ENCODE measurements around the gene BOLL.
"Not testable (repeated sequence)": the region's sequence is repeated elsewhere in the genome, so short reads cannot be mapped to it uniquely, and the experiment has no call there.

Gene BOLL, protein sequence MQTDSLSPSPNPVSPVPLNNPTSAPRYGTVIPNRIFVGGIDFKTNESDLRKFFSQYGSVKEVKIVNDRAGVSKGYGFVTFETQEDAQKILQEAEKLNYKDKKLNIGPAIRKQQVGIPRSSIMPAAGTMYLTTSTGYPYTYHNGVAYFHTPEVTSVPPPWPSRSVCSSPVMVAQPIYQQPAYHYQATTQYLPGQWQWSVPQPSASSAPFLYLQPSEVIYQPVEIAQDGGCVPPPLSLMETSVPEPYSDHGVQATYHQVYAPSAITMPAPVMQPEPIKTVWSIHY

DNA sequence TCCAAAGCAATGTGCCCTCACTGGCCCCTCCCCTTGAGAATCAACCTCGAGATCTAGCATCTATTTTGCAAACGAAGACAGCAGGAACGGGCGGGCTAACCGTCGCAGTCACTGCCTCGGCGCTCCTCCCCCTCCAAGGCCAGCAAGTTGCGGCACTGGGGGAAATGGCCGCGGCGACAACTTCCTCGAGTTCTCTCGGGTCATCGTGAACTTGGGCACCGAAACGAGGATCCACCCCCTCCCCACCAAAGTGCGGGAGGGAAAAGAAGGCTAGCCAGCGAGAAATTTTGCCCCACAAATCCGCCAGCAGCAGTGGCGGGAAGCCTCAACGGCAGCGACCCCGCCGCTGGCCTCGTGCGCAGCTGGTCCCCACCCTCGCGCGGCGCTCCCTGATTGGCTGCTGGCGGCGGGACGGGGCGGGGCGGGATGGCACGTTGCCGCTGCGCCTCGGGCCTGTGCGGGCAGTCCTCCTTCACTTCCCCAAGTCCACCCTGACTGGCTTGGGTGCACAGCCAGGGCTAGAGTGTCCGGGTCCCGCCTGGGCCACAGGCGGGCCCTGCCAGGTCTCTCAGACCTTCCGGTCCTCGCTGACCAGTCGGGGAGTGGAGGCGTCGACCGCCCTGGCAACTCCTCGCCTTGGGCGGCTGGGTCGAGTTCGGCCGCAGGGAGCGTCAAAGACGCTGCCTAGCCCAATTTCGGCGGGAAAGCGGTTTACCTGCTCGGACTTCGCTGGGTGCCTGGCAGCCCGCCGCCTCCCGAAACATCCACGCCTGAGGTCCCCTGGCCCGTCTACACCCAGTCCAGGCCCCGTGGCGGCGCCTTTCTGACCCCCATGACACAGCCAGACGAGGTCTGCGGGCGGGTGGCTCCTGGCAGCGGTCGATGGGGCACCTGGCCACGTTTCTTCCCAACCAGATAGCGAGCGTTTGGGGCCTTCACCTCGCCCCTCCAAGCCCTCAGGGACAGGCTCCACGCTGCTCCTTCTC, at the start of gene BOLL:
TSS of gene BOLL (minus strand) at position 364 of the 986 bp plus-strand sequence. CDS start 3,469 bp downstream, outside the sequence.
- DNase-seq: no peak

DNA sequence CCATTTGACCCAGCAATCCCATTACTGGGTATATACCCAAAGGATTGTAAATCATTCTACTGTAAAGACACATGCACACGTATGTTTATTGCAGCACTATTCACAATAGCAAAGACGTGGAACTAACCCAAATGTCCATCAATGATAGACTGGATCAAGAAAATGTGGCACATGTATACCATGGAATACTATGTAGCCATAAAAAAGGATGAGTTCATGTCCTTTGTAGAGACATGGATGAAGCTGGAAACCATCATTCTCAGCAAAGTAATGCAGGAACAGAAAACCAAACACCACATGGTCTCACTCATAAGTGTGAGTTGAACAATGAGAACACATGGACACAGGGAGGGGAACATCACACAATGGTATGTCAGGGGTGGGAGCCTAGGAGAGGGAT, 49.7 kb upstream of the BOLL start:
- DNase-seq: not testable (repeated sequence)

DNA sequence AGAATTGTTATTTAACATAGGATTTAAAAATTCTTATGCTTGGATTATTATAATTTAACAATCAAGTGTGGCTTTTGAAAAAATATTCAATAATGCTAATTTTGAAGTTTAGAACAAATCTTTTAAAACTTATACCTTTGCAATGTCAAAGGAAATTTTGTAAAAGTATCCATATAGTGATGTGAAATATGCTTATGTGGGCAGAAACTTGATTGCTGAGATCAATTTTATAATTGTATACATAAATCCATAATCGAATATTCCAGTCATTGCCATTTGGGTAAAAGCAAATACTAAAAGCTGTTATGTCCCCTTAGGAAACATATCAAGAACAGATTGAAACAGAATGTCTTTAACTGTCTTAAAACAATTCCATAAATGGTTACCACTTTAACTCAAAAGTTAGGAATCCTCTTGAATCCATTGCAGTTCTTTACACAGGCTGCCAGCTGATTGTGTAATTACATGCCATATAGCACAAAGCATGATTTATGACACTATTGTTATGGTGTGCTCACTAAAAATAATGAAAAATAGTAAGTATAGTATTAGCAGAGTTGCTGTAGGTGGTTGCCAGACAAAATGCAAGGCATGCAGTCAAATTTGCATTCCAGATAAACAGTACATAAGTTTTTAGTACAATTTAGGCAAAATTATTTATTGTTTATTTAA, 43.5 kb upstream of the BOLL start:
- DNase-seq: no peak

DNA sequence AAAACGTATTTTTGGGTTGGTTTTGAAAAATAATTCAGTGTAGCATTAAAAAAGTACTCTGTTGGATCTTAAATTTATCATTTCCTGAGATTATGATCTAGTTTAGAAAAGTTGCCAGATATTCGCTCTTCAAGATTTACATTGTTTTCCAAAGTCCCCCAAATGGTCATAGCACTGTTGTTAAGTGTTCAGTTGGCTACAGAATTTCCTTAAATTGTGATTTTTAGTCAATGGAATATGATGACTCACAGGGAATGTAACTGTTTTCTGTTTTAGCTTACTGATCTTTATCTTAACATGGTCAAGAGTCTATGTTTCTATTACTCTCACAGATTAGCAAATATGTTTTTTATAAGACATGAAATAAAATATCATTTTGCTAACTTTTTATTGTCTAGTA, 42.5 kb upstream of the BOLL start:
- no peak for DNase-seq

DNA sequence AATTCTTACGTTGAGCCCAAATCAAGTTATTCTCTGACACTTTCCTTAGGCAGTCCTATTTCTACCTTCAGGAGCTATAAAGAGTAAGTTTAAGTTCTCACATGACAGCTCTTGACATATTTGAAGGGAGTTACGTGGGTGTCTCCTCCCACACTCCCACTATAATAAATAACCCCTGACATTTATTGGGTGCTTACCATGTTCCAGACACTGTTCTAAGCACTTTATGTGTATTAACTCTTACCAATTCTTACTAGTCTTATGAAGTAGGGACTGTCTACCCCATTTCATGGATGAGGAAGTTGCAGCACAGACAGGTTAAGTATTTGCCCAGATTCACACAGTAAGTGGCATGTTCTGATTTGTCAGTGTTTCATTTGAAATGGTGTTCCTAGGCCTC, 37.2 kb upstream of the BOLL start:
- no peak for DNase-seq

DNA sequence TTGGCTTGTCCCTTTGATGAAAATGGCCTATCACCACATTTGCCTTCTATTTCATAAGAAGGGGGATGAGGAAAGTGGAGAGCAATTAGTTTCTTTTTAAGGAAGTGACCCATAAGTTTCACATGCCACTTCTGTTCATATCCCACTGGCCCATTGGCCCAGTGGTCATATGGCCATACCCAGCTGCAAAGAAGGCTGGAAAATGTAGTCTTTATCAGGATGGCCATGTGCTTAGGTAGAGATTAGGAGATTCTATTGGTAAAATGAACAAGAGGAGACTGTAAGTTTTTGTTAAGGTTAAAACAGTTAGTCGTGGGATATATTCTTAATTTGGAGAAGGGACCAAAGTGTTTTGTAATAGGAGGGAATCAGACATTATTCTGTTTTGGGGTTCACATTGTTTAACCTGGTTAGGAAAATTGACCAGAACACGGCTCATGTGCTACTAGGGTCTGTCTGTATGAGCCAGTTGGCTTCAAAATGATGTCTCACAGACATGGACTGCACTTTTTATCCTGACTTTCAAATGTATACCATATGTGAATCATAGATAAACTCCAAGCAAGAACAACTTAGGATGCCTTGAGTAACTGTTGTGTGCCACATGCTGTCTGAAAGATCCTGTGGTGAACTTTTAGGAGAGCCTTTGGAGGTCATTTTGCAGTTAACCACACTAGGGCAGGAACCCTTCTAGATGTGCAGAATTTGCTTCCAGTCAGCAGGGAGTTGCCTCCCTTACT, 36.6 kb upstream of the BOLL start:
- no peak for DNase-seq

DNA sequence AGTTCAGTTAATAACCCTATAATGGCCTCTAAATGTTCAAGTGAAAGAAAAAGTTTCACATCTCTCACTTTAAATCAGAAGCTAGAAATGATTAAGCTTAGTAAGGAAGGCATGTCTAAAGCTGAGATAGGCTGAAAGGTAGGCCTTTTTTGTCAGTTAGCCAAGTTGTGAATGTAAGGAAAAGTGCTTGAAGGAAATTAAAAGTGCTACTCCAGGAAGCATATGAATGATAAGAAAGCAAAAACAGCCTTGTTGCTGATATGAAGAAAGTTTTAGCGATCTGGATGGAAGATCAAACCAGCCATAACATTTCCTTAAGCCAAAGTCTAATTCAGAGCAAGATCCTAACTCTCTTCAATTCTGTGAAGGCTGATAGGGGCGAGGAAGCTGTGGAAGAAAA, 29.4 kb upstream of the BOLL start:
- no peak for DNase-seq

DNA sequence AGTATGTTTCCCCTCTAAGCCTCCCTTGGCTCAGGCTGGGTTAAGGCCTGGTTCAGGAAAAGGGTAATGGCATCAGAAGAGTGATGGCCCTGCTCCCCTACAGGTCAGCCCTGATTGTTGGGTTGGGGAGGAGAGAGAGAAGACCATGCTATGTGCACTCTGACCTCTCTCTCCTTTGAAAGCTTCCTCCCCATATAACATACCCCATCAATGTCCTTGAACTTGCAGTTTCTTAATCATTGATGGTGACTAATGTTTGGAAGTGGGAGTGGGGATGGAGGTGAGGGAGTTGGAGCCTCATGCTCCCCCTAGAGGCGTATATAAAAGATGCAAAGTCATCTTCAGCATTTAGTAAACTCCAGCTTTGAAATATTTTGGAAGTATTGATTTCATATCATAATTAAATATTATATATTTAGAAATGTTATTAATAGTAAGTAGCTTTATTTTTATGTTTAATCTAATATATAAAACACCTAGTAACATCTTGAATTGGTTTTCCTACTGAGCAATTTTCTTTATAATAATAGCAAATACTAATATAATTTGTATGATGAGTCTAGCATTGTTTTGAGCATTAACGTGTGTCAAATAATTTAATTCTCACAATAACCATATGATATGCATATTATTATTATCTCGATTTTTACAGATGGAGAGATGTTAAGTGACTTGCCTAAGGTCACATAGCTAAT, 28.1 kb upstream of the BOLL start:
- no peak for DNase-seq

DNA sequence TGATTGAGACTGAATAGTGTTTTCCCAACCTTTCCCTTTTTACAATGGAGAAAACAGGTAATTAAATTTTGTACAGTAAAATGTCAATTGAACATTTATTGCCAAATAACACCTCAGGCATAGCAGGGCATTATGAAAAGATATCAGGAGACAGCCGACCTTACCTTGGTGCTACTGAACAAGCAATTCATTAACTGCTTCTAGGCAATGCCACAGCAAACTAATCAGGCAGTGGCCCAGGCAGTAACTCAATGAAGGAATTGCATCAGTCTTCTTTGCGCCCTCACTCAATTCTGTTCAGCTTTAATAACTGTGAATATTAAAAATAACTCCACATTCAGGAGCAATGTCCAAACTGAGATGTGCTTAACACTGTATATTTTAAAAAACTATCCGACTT, 25.4 kb upstream of the BOLL start:
- DNase-seq: no peak

DNA sequence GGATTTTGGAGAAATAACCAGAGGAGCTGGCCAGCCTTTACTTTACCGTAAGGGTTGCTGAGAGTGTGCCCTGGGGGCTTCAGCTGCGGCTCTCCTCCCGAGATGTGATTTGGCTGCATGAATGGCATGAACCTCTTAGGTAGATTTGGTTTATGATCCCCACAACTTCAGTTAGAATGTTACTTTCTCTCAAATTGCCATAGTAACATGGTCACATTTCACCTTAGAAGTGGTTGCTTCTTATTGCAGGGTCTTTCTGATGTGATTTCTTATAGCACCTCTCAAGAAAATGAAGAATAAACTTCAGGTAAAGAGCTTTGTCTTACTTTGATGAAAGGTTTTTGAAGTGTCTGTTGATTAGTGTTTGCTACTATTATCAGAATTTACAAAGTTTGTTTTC, 24.9 kb upstream of the BOLL start:
- no peak for DNase-seq

DNA sequence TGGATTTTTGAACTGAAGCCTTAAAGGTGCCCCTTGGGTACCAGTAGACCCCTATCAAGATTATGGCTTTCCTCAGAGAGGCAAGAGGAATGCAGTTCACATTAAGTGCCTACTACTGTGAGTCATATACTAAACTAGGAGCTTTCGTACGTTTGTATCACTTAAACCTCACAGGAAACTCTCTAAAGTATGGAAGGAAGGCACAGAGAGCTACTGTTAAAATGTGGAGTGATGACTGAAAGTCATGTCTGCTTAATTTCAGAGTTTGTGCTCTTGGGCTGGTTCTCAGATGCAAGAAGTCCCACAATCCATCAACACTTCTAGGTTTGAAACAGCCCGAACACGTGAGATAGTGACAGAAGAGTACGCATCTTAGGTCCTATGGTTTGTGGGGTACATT, 23.9 kb upstream of the BOLL start:
- no peak for DNase-seq

DNA sequence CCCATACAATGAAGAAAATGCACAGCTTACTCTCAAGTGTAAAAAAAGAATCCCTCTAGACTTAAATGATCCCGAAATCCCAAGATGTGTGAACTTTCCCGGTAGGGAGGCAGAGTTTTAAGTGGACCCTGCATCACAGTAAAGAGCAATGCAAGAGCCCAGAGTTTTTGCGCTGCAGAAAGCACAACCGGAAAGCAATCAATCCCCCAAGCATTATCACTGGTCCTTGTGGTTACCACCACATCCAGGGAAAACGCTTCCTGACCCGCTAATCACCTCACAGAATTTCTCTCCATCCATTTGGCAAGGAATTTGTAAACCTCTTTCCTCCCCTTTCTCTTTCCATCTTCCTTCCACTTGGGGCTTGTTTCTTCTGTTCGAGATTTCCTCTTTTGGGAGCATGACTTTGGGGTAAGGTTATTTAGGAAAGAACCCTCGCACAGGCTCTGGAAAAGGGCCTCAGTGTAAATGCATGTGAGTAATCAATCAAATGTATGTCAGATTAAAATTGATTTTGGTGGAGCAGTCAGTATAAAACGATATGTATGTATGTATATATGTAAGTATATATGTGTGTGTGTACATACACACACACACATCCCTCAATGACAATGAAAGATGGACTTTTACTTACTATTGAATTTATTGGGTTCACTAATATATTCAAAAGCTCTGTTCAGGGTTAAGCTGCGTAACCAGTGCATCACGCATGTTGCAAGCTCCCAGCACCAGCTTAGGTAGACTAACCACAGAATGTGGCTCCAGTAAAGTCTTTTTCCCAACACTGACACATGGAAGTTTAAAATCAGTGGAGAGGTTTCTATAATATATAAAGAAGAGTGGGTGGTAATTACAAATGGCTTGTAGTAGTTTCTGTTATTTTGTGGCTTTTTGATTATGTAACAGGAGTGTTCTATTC, 20.9 kb upstream of the BOLL start:
- DNase-seq: no peak

DNA sequence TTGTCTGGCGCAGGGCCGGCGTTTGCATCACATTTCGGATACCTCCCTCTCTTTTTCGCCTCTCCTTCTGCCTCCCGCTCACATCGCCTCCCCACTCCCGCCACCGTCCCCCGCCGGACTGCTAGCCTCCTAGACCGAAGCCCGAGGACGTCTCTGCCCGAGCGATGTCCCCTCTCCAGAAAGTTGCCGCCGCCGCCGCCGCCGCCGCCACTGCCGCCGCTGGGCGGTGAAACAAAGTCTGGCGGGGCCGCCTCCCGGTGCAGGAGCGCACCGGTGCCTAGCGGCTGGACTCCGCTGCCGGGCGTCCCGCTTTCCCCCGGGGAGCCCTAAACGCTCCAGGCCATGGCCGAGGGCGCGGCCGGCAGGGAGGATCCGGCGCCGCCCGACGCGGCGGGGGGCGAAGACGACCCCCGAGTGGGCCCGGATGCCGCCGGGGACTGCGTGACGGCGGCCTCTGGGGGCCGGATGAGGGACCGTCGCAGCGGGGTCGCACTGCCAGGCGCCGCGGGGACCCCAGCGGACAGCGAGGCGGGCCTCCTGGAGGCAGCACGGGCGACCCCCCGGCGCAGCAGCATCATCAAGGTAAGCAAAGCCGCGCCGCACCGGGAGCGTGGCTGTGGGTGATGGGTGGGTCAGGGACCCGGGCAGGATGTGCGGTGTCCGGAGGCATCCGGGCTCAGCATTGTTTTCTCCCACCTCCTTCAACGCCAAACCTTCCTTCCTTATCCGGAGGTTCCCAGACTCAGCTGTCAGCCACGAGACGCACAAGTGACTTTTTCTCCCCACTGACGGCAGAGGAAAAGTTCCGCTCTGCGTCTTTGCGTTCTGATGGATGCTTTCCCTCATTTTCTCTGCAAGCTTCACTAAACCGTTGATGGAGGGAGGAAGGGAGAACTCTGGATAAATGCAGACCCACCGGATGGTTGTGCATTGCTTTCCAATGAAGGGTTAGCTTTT, 19.9 kb upstream of the BOLL start:
- DNase-seq: peak; percentile 50

DNA sequence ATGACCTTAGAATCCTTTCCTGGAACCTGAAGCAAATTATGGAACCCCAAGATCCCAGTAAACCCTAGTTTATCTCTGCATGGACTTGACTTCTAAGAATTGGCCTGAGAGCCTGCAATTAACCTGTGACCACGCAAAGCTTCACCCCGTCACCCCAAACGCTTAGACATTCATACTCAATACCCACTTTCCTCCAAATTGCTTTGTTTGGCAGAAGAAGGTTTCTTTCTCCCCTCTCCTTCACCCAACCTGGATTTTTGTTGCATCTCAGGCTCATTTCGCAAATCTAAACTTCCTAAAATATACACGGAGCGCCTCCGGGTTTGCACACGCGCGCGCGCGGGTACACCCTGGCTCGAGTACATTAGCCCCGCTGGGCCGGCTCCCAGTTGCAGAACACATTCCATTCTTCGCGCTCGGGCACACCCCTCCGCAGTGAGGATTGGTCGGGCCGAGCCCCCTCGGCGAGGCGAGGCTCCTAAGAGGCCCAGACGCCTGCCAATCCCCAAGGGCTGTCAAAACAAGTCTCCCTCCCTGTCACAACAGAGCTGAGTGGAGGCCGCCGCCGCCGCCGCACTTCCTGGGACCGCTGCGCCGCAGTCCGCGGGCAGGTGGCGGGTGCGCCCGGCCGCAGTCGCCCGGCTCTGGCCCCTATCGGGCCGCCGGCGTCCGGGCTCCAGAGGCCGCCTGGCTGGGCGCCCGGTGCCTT, 19.1 kb upstream of the BOLL start, which contains the start of gene PLCL1:
TSS of gene PLCL1 (plus strand) at position 545 of the 709 bp plus-strand sequence.
- peak; percentile 93 for DNase-seq

DNA sequence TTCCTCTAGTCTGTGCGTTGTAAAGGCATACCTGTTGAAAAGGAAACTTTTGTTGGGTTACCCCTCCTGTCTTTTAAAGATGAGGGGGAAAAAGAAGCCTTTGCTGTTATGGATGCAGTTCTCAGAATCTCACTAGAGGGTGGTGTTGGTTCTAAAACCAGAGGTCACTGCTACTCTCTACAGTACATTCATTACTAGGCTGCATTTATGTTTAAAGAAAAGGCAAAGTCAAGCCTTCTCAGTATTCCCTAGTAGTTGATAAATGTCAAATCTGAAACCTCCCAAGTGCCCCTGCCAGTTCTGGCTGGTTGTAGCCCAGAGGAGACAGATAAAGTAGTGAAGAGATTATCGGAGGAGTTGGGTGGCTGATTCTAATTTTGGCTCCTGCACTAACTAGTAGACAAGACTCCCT, 17.9 kb upstream of the BOLL start:
- no peak for DNase-seq

DNA sequence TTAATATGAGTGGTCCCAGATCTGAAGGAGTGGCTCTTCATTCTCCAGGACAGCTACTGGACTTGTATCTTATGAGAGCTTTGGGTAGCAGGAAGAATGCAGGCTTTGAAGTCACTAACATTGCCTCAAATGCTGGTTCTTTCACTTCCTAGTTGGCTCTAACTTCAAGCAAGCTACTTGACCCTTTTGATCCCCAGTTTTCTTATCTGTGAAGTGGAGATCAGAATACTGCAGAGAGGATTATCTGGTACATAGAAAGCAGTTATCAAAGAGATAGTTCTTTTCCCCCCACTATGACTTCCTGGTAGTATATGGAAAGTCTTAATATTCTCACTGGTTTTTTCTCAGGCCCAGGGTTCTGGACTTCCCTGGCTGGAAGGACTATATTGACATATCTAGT, 15.9 kb upstream of the BOLL start:
- no peak for DNase-seq

DNA sequence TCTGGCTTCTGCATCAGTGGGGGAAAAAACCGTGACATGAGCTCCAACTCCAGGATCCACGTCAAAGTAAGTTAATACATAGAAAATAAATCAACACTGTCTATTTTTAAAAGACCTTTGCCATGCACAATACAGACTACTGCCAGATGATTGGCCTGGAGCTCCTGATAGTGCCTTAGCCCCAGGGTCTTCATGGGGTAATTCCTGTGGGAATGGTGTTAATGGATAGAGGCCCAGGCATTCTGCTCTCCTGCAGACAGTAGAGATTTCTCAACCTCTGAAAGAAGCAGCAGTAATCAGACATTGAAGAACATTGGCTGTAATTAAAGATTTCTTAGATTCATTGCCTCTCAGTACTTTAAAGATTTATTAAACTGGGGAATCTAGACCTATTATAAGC, 15.0 kb upstream of the BOLL start:
- no peak for DNase-seq

DNA sequence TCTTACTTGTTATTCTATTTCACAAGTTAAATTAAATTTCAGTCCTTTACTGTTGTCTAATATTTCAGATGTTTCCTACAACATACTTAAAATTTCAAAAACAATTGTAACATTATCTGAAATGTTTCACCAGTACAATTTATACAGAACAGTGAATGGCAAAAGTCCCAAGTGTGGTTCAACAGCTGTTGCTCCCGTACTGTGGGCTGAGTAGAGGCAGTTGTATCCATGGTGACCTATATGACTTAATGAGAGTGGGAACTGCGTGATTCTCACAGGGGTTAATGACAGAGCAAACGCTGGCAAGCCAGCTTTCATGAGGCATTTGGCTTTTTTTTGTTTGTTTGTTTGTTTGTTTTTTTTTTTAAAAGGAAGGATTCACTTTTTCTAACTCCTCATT, 13.9 kb upstream of the BOLL start:
- DNase-seq: no peak

DNA sequence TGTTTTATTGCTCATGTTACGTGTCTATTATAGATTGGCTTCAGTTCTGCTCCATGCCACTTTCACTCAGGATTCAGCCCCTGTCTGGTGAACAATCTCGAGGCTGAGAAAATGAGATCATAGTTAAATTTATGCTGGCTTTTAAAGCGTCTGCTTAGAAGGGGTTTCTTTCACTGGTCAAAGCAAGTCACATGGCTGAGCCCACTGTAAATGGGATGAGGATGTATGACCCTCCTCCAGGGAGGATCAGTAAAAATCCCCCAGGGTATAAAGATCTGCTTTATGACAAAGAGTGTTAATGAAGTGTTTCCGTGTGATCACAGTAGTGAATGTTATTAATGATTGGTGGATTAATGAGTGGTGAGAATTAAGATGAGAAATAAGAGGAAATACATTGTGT, 13.1 kb upstream of the BOLL start:
- no peak for DNase-seq

Measured in activated naive CD4-positive, alpha-beta T cell treated with anti-CD3 and anti-CD28 coated beads, Interleukin-2, amount 50 U/mL, for 16 hours (primary cell).